ENCODE measurements around the gene CNIH3. TPM values are rescaled to one million over a fixed set of nuclear protein-coding genes. Genes with fewer than 3 reads are reported as not detected.
A peak's percentile ranks its signal among the peaks of the same experiment; 100 is the strongest.

CNIH3 gene
- total RNA-seq, 1 experiment from 2014 or later, result 2.1 TPM

GRCh38 chr1:224641030-224641429 is 24.9 kb downstream of the CNIH3 start:
- CTCF ChIA-PET, result interaction anchor here (0.7 to 1.5 kb wide), 11 partner anchors 11 to 282 kb away, joined by 3 to 8 read pairs (median 5); no protein-coding TSS in a partner anchor
- peaks cover 37% of the 10 kb centered on the region for H3K27me3 Mint-ChIP-seq (ENCODE audit: unreplicated experiment)
- no peak overlapping the region for H3K27ac Mint-ChIP-seq (ENCODE audit: unreplicated experiment)
- intact Hi-C loops (cut with micrococcal nuclease; ENCODE audit: unreplicated experiment), result loop anchor here (1.0 kb wide), 1 partner anchor 128 kb away; no protein-coding TSS in a partner anchor
- DNase-seq, result peak; percentile 88
- no peak overlapping the region for H3K4me3 Mint-ChIP-seq (ENCODE audit: low read depth, unreplicated experiment)
- no TSS peak for BruUV-seq (replicated peaks)
- peaks cover 8% of the 10 kb centered on the region for H3K4me1 Mint-ChIP-seq (ENCODE audit: low read depth, unreplicated experiment)
- H3K36me3 Mint-ChIP-seq (ENCODE audit: insufficient read depth, unreplicated experiment), result no peaks in the 10 kb centered on the region
- no peaks in the 10 kb centered on the region for H3K9me3 Mint-ChIP-seq (ENCODE audit: low read depth, unreplicated experiment)
- TF ChIP-seq, protein P1, sequence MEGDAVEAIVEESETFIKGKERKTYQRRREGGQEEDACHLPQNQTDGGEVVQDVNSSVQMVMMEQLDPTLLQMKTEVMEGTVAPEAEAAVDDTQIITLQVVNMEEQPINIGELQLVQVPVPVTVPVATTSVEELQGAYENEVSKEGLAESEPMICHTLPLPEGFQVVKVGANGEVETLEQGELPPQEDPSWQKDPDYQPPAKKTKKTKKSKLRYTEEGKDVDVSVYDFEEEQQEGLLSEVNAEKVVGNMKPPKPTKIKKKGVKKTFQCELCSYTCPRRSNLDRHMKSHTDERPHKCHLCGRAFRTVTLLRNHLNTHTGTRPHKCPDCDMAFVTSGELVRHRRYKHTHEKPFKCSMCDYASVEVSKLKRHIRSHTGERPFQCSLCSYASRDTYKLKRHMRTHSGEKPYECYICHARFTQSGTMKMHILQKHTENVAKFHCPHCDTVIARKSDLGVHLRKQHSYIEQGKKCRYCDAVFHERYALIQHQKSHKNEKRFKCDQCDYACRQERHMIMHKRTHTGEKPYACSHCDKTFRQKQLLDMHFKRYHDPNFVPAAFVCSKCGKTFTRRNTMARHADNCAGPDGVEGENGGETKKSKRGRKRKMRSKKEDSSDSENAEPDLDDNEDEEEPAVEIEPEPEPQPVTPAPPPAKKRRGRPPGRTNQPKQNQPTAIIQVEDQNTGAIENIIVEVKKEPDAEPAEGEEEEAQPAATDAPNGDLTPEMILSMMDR (IDR thresholded peaks at IDR 0.05; ENCODE audit: unreplicated experiment), result peak; percentile 69

DNA sequence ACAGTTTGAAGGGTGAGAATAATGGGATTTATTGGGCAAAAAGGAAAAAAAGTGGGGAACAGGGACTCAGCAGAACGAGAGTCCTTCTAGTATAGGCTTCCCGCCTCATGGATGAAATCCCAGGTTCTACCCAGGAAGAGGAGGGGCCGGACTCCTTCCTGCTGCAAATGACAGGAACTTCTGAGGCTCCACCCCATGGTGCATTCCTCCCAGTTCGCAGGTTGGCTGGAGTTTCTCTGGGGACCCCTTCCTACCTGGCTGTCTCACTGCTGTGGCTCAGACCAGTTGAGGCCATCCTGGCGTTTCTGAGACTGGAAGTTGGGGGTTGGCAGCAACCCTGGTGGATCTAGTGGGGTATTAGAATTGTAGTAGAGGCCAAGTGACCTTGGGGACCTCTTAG is 27.5 kb downstream of the CNIH3 start:
- no peak overlapping the region for H3K4me3 Mint-ChIP-seq (ENCODE audit: low read depth, unreplicated experiment)
- no peak overlapping the region for H3K27ac Mint-ChIP-seq (ENCODE audit: unreplicated experiment)
- BruUV-seq (replicated peaks), result no TSS peak
- no peaks in the 10 kb centered on the region for H3K36me3 Mint-ChIP-seq (ENCODE audit: insufficient read depth, unreplicated experiment)
- TF ChIP-seq, protein P1 (IDR thresholded peaks at IDR 0.05; ENCODE audit: unreplicated experiment), result no peak
- no peaks in the 10 kb centered on the region for H3K9me3 Mint-ChIP-seq (ENCODE audit: low read depth, unreplicated experiment)
- H3K27me3 Mint-ChIP-seq (ENCODE audit: unreplicated experiment), result peaks cover 25% of the 10 kb centered on the region
- intact Hi-C loops (cut with micrococcal nuclease; ENCODE audit: unreplicated experiment), result loop anchor here (1.0 kb wide), 2 partner anchors 210 to 279 kb away; no protein-coding TSS in a partner anchor
- DNase-seq, result no peak
- H3K4me1 Mint-ChIP-seq (ENCODE audit: low read depth, unreplicated experiment), result peaks cover 8% of the 10 kb centered on the region
- CTCF ChIA-PET, result interaction anchor here (1.6 to 2.1 kb wide), 3 partner anchors 100 to 279 kb away, joined by 5 to 29 read pairs (median 5); no protein-coding TSS in a partner anchor

DNA sequence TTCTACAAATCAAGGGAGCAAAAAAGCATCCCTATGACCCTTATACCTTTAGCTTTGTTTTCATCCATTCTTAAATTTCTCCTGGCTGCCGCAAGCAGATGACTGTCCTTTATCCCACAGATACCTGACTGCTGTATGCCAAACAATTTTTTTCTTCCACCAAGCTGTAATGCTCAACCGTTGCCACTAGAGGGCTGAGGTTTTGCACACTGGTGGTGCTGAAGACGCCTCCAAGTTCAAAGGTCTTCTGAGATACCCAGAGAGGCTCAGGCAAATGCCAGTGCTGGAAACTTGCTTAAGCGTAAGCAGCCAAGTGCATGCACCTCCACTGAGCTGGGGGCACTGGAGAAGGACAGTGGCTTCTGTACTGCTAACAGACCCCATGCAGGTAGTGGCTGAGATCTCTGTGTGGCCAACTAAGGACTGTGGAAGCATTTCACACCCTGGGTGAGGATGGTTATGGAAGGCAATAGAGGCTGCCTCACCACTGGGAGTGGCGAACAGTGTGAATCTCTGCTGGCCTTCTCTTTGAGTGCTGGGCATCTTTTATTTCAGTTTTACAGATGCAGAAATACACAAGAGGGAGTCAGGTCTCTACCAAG is 28.5 kb downstream of the CNIH3 start:
- no TSS peak for BruUV-seq (replicated peaks)
- CTCF ChIA-PET, result interaction anchor here (0.8 to 2.1 kb wide), 7 partner anchors 29 to 281 kb away, joined by 3 to 29 read pairs (median 5); partner anchors contain the start of gene CNIH3
- Mint-ChIP-seq H3K27ac (ENCODE audit: unreplicated experiment) (no peak overlapping the region), H3K9me3 (ENCODE audit: low read depth, unreplicated experiment) (no peaks in the 10 kb centered on the region), H3K36me3 (ENCODE audit: insufficient read depth, unreplicated experiment) (no peaks in the 10 kb centered on the region), H3K4me1 (ENCODE audit: low read depth, unreplicated experiment) (peaks cover 8% of the 10 kb centered on the region), H3K4me3 (ENCODE audit: low read depth, unreplicated experiment) (no peak overlapping the region), H3K27me3 (ENCODE audit: unreplicated experiment) (peaks cover 18% of the 10 kb centered on the region)
- DNase-seq, result peak; percentile 66
- intact Hi-C loops (cut with micrococcal nuclease; ENCODE audit: unreplicated experiment), result loop anchor here (1.0 kb wide), 2 partner anchors 209 to 278 kb away; no protein-coding TSS in a partner anchor
- TF ChIP-seq, protein P1 (IDR thresholded peaks at IDR 0.05; ENCODE audit: unreplicated experiment), result peak; percentile 95

DNA sequence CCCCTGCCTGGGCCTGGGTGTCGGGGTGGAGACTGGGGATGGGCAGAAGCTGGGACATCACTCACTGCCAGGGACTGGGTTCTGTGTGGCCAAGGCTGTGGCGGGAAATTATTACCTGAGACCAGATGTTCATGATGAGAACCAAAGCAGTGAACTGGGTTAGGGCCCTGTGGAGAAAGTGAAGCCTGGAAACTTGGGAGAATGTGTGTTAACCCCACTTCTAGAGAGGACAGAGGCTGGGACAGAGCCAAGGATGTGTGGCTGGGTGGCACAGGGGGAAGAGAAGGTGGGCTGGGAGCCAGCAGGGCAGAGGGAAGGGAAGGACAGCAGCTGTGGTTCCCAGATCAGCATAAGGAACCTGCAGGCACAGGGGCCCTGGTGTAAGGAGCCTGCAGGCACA is 31.3 kb downstream of the CNIH3 start:
- H3K4me1 Mint-ChIP-seq (ENCODE audit: low read depth, unreplicated experiment), result peaks cover 18% of the 10 kb centered on the region
- BruUV-seq (replicated peaks), result no TSS peak
- intact Hi-C loops (cut with micrococcal nuclease; ENCODE audit: unreplicated experiment), result no loop called here

More for the DNA sequence above, 31.3 kb downstream of the CNIH3 start:
- no peak for DNase-seq
- Mint-ChIP-seq H3K27ac (ENCODE audit: unreplicated experiment) (no peak overlapping the region), H3K4me3 (ENCODE audit: low read depth, unreplicated experiment) (no peak overlapping the region), H3K36me3 (ENCODE audit: insufficient read depth, unreplicated experiment) (no peaks in the 10 kb centered on the region), H3K27me3 (ENCODE audit: unreplicated experiment) (no peaks in the 10 kb centered on the region), H3K9me3 (ENCODE audit: low read depth, unreplicated experiment) (no peaks in the 10 kb centered on the region)
- TF ChIP-seq, protein P1 (IDR thresholded peaks at IDR 0.05; ENCODE audit: unreplicated experiment), result no peak
- CTCF ChIA-PET, result no interaction called here
